ENCODE data around the gene SRSF10.

DNA sequence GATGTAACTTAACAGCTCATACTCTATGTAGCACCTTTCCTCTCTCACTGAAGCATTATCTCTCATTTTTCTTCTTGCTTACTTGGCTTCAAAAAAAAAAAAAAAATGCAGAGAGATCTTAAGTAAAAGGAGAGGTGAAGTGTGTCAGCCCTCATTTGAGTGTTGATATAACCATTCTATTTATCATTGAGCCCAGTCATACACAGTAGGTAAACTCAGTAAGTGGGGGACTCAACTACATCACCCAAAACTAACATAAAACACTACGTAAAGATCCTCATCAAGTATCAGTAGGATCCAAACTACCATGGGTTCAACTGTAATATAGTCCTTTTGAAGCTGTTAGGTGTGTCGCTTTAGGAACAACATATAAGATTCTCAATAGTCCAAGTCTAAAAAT is 12.3 kb downstream of the SRSF10 start:
- TF ChIP-seq CHD4 (IDR thresholded peaks at IDR 0.05; ENCODE audit: insufficient read depth, insufficient replicate concordance, low read depth, low read length, poor library complexity, severe bottlenecking) = no peak
- TF ChIP-seq HNRNPK (IDR thresholded peaks at IDR 0.05; ENCODE audit: low read depth, low read length, poor library complexity, severe bottlenecking) = no peak
- TF ChIP-seq PHF8 (IDR thresholded peaks at IDR 0.05; ENCODE audit: borderline replicate concordance, low read length) = no peak
- no peak for TF ChIP-seq CTCF (IDR thresholded peaks at IDR 0.05 in 2 of 3, conservative IDR thresholded peaks at IDR 0.05 in 1 of 3; ENCODE audit: insufficient read depth in 2 of 3, low read depth in 1 of 3, low read length in 3 of 3)
- TF ChIP-seq, protein P1, sequence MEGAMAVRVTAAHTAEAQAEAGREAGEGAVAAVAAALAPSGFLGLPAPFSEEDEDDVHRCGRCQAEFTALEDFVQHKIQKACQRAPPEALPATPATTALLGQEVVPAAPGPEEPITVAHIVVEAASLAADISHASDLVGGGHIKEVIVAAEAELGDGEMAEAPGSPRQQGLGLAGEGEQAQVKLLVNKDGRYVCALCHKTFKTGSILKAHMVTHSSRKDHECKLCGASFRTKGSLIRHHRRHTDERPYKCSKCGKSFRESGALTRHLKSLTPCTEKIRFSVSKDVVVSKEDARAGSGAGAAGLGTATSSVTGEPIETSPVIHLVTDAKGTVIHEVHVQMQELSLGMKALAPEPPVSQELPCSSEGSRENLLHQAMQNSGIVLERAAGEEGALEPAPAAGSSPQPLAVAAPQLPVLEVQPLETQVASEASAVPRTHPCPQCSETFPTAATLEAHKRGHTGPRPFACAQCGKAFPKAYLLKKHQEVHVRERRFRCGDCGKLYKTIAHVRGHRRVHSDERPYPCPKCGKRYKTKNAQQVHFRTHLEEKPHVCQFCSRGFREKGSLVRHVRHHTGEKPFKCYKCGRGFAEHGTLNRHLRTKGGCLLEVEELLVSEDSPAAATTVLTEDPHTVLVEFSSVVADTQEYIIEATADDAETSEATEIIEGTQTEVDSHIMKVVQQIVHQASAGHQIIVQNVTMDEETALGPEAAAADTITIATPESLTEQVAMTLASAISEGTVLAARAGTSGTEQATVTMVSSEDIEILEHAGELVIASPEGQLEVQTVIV (CRISPR knock-in tag; IDR thresholded peaks at IDR 0.05; ENCODE audit: borderline replicate concordance) = no peak
- TF ChIP-seq ZNF311 (CRISPR knock-in tag; IDR thresholded peaks at IDR 0.05) = no peak
- TF ChIP-seq ZNF398 (CRISPR knock-in tag; IDR thresholded peaks at IDR 0.05) = no peak
- TF ChIP-seq ATF3 (IDR thresholded peaks at IDR 0.05) = no peak
- TF ChIP-seq ATF3 (CRISPR knock-in tag; conservative IDR thresholded peaks at IDR 0.05) = no peak

Data from K562 (cell line).